T-helper 22 cell (primary cell): ENCODE measurements around the gene MYOCD.

ENCODE experiments used
- DNase-seq: peaks from one replicate; pipeline ENCODE4 v3.0.0-alpha.2; 2020; ENCODE audit warnings: low read depth

The MYOCD gene

GRCh38 chr17:12745486-12745885 lies 79.8 kb downstream of the MYOCD start:
- DNase-seq = no peak

GRCh38 chr17:12756786-12757185 lies 91.1 kb downstream of the MYOCD start:
- DNase-seq = no peak

- DNase-seq = no peak
Observed at GRCh38 chr17:12759090-12759489, 93.4 kb downstream of the MYOCD start.

- no peak for DNase-seq
Observed at GRCh38 chr17:12765548-12765947, 99.9 kb downstream of the MYOCD start.

GRCh38 chr17:12768255-12768654 lies 102.6 kb downstream of the MYOCD start:
- no peak for DNase-seq

- no peak for DNase-seq
Observed at GRCh38 chr17:12769981-12770380, 104.3 kb downstream of the MYOCD start.

- DNase-seq = no peak
Observed at GRCh38 chr17:12773153-12773552, 107.5 kb downstream of the MYOCD start.

- DNase-seq = no peak
Observed at GRCh38 chr17:12789075-12789480, 123.4 kb downstream of the MYOCD start.

GRCh38 chr17:12789481-12790248 lies 124.0 kb downstream of the MYOCD start, which contains the start of gene ARHGAP44:
Gene ARHGAP44 (plus strand): TSS chr17:12789498. CDS start chr17:12789839, 341 bp downstream.
- DNase-seq = no peak

GRCh38 chr17:12790249-12791106 lies 124.8 kb downstream of the MYOCD start:
- DNase-seq = no peak

- DNase-seq = no peak
Observed at GRCh38 chr17:12794919-12795532, 129.3 kb downstream of the MYOCD start.

GRCh38 chr17:12800855-12801365 lies 135.2 kb downstream of the MYOCD start:
- no peak for DNase-seq

- DNase-seq = no peak
Observed at GRCh38 chr17:12806630-12807029, 140.9 kb downstream of the MYOCD start.

- DNase-seq = no peak
Observed at GRCh38 chr17:12808723-12809122, 143.0 kb downstream of the MYOCD start.

GRCh38 chr17:12812877-12813276 lies 147.2 kb downstream of the MYOCD start:
- no peak for DNase-seq

- DNase-seq = no peak
Observed at GRCh38 chr17:12813664-12814063, 148.0 kb downstream of the MYOCD start.

- no peak for DNase-seq
Observed at GRCh38 chr17:12814718-12815117, 149.0 kb downstream of the MYOCD start.

- no peak for DNase-seq
Observed at GRCh38 chr17:12815642-12816141, 150.0 kb downstream of the MYOCD start.
